Coronary artery (tissue), 2 donors: ENCODE measurements around the gene LGI4.
A peak's percentile ranks its signal among the peaks of the same experiment; 100 is the strongest.
"Not testable (repeated sequence)": the region's sequence is repeated elsewhere in the genome, so short reads cannot be mapped to it uniquely, and the experiment has no call there.

Source experiments
- DNase-seq: peaks from one replicate; pipeline ENCODE4 v3.0.0-alpha.2; 2017; ENCODE audit warnings: low spot score
- H3K27ac ChIP-seq, 2 donors: fragments of 200-600 bp; sonication (generic); one replicate each; pipeline ENCODE4 v1.5.1; 2016 to 2019
- H3K4me3 ChIP-seq: fragments of 200-600 bp; sonication (generic); 2 replicates; pipeline ENCODE4 v1.5.1; 2016; ENCODE audit warnings: mild to moderate bottlenecking, moderate library complexity
- CTCF ChIP-seq: fragments of 200-600 bp; sonication (generic); IDR thresholded peaks from one replicate; pipeline ENCODE4 v1.5.1; 2019; ENCODE audit warnings: antibody characterized with exemption

Gene LGI4

GRCh38 chr19:35154525-35155406, 19.9 kb upstream of the LGI4 start, which contains the start of gene FXYD5:
FXYD5 (plus strand) TSS chr19:35154735; CDS start chr19:35155551, 816 bp downstream.
- peak within 1 kb of the TSS; percentile 77 for H3K4me3 ChIP-seq
- no peak for DNase-seq
- peak within 1 kb of the TSS; percentile 38 to 86 for H3K27ac ChIP-seq
- TF ChIP-seq CTCF = no peak

- Histone ChIP-seq H3K4me3 (peak overlapping the region; percentile 77), H3K27ac (peak overlapping the region; percentile 38 to 86)
- TF ChIP-seq CTCF = peak; percentile 23
- DNase-seq = no peak
Measured at GRCh38 chr19:35153701-35154524, 19.1 kb upstream of the LGI4 start.

- not testable (repeated sequence) for DNase-seq, H3K27ac ChIP-seq, H3K4me3 ChIP-seq
Measured at GRCh38 chr19:35153129-35153522, 18.3 kb upstream of the LGI4 start.

GRCh38 chr19:35151273-35152065, 16.6 kb upstream of the LGI4 start:
- Histone ChIP-seq H3K4me3 (no peak overlapping the region), H3K27ac (no peak overlapping the region)
- no peak for TF ChIP-seq CTCF
- DNase-seq = no peak

GRCh38 chr19:35150445-35150844, 15.6 kb upstream of the LGI4 start:
- TF ChIP-seq CTCF = no peak
- no peak for DNase-seq
- no peak overlapping the region for H3K4me3 ChIP-seq
- no peak overlapping the region for H3K27ac ChIP-seq

GRCh38 chr19:35149463-35149862, 14.6 kb upstream of the LGI4 start:
- TF ChIP-seq CTCF = no peak
- Histone ChIP-seq H3K27ac (no peak overlapping the region), H3K4me3 (no peak overlapping the region)
- DNase-seq = no peak
